DMS114 treated with DMSO at 0.1 percent for 48 hours (cell line): ENCODE results near the gene CDC42EP4.

Experiments used
- DNase-seq: peaks from one replicate; lab custom pipeline; 2025; ENCODE audit not compliant: unreplicated experiment; lab: John Stamatoyannopoulos, UW

The CDC42EP4 gene, protein sequence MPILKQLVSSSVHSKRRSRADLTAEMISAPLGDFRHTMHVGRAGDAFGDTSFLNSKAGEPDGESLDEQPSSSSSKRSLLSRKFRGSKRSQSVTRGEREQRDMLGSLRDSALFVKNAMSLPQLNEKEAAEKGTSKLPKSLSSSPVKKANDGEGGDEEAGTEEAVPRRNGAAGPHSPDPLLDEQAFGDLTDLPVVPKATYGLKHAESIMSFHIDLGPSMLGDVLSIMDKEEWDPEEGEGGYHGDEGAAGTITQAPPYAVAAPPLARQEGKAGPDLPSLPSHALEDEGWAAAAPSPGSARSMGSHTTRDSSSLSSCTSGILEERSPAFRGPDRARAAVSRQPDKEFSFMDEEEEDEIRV

DNA sequence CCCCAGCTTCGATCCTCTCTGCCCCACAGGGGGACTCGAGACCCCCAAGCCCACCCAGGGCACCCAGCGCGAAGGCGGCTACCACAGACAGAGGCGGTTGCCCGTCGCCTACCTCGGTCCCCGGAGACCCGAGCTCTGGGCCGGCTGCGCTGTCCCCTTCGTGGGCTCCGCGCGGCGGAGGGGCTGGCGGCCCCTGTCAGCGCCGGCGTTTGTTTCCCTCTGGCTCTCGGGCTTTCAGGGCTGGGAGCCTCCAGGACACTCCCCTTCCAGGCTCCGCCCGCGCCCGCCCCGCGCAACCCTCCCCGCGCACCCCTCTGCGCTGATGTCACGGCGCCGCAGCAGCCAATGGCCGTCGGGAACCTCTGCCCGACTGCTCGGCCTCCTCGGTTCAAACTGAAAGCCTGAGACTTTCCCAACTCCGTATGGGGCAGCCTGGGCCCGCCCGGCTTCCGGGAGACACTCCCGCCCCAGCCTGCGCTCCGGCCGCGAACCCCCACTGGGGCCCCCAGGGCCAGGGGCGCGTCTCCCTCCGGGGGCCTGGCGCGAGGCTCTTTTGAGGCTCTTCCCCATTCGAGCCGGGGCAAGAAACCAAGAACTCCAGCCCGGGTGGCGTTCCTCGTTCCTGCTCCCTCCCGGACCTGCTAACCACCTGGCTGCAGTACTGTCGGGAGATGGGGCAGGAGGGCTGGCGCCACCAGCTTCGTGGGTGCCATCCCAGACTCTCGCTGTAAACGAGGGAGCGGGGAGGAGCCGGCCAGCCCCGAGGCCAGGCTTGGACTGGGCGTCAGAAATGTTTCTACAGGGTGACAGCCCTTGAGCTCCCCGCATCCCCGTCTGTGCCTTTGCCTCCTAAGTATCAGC lies at the start of gene CDC42EP4:
TSS of gene CDC42EP4 (minus strand) at position 221 of the 861 bp plus-strand sequence. CDS start 25,501 bp downstream, outside the sequence.
- peak; percentile 75 for DNase-seq

DNA sequence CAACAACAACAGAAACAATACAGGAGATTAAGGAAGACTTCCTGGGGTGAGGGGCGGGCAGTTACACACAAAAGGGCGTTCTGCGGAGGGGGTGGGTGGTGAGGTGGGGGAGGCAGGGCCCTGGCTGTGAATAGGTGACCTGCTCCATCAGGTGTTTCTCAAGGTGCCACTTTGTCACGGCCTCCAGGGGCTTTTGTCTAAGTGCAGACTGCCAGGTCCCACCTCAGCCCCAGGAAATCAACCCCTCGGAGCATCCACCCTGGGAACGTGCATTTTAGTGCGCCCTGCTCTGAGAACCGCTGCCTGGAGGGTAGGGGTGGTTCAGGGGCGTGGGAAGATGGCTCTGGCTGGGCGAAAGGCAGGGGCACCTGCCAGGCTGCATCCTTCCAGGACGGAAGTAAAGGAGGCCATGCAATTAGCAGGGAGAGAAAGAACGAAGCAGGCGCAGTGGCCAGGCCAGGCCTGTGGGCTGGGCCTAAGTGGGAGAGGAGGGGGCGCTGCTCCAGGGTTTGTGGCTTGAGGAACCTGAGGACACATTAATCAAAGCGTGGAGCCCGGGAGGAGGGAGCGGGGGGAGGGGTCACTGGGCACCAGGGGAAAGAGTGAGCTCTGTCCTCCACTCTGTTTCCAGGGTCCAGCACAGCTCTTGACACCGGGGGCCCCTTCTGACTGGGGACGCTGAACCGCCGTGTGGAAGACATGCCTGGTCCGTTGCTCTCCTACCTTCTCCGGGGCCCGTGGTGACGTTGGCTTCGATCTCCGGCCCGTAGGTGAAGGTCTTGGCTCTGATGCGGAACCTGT lies 49.4 kb upstream of the CDC42EP4 start:
- no peak for DNase-seq

DNA sequence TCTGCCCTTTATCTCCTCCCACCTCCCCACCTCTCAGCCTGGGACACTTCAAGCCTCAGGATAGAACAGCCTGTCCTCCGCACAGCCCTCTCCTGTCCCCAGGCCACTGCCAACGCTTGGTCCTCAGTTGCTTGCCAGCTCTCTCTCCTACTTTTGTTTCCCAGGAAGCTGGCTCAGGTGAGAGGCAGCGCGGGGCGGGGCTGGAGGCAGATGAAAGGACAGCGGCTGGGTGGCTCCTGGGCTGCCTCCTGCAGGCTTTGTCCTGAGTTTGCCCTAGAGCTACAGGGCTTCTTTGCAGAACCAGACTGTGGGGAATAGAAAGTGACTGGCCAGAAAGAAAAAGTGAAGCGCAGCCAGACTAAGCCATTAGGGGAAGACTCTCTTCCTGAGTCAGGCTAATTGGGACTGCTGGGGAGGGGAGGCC lies 48.2 kb upstream of the CDC42EP4 start:
- DNase-seq = no peak

- DNase-seq = no peak
Observed at GRCh38 chr17:73359352-73359751, 47.6 kb upstream of the CDC42EP4 start.

DNA sequence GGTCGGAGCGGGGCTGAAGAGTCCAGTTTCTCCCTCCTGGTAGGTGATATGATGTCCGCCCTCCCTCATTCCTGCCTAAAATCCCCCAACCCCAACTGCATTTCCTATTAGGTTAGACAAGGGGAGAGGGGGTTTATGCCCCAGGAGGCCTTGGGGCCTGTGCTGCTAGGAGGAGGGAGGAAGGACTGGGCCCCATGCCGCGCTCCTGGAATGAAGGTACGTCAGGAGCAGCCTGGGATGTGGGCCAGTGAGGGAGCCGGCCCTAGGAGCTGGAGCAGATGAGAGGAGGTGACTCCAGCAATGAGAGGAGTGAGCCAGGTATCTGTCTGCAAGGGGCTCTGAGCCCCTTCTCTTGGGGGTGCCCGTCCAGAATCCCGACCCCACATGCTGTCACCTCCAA lies 46.9 kb upstream of the CDC42EP4 start:
- DNase-seq = no peak

DNA sequence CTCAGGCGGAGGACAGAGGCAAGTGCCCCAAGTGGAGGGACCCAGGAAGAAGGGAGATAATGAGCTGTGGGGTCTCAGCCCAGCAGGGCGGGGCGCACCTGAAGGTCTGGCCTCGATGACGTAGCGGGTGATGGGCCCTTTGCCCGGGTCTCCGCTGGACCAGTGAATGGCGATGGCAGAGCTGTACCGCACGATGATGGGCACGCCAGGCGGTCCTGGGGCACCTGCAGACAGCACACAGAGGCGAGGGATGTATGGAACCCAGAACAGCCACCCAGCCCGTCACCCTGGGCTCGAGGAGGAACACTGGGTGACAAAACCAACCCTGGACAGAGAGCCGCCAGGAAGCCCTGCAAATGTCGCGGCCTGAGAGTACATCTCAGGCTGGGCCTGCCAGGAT lies 46.2 kb upstream of the CDC42EP4 start:
- DNase-seq = no peak

DNA sequence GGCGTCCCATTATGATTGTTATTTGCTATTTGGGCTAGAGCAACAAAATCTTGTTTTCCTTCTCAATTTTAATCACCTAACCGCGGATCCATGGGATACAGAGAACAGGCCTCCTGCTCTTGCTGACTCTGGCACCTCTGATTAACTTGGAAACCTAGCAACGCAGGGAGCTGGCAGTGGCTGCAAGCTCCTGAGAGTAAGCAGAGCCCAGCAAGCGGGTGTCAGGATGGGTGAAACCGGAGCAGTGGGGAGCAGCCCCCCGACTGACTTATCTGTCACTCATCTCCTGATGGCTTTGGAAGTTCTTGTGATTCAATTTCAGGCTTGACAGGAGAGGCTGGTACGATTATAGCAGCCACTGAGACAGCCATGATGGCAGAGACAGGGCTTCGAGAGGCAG lies 45.5 kb upstream of the CDC42EP4 start:
- DNase-seq = no peak

DNA sequence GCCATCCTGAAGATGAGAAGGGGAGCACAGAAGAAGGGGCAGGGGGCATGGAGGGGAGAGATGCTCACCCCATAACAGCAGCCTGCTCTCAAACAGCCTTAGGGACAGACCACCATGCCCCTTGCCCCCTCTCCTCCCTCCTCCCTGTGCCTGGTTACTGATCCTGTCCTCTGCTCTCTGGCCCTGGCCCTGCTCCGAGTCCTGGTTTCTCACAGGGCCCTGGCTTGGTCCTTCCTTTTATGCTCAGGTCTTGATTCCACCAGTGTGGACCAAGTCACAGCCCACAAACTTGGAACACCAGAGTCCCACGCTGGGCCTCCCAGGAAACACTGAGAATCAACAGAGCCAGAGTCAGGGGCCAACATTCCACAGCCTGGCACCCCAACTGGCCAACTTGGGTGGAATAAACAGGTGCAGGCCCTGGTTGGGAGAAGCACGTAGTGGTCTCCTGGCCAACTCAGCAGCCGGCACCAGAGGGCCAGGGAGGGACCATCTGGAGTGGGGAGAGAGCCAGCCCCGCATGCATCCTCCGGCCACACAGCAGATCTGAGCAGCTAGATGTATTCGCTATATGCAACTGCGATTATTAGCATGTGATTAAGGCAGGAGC lies 44.9 kb upstream of the CDC42EP4 start:
- no peak for DNase-seq

- DNase-seq = no peak
Observed at GRCh38 chr17:73354423-73355284, 42.9 kb upstream of the CDC42EP4 start.

- DNase-seq = no peak
Observed at GRCh38 chr17:73352261-73352660, 40.5 kb upstream of the CDC42EP4 start.

- no peak for DNase-seq
Observed at GRCh38 chr17:73351764-73352163, 40.0 kb upstream of the CDC42EP4 start.

DNA sequence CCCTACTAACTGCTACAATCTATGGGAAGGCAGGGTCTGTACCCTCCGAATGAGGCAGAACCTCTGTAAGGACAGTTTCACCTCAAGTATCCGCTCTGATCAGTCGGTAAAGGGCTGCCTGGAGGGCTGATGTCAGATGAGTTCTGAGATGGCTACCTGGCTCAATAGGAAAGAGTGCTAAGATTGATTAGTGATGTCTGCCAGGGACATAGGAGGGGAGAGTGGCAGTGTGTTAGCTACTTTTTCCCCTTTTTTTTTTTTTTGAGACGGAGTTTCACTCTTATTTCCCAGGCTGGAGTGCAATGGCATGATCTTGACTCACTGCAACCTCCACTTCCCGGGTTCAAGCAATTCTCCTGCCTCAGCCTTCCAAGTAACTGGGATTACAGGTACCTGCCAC lies 39.1 kb upstream of the CDC42EP4 start:
- no peak for DNase-seq

GRCh38 chr17:73349647-73350046 lies 37.8 kb upstream of the CDC42EP4 start:
- DNase-seq = no peak

DNA sequence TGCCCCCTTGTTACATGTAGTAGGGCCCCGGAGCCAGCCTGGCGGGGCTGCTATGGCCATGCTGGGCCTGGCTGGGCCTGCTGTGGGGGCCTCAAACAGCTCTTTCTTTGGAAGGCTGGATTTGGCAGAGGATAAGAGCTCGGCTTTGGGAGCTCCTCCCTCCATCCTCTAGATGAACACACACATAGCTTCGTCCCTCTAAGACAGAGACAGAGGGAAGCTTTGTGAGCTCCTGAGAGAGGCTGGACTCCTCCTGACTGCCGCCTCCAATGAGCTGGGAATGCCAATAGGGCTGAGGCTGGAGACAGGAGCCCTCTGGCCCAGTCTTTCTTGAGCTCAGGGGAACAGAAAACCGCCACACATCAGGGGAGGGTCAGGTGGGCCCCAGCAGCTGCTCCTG lies 37.3 kb upstream of the CDC42EP4 start:
- DNase-seq = no peak

GRCh38 chr17:73348829-73349095 lies 37.0 kb upstream of the CDC42EP4 start:
- DNase-seq = no peak

DNA sequence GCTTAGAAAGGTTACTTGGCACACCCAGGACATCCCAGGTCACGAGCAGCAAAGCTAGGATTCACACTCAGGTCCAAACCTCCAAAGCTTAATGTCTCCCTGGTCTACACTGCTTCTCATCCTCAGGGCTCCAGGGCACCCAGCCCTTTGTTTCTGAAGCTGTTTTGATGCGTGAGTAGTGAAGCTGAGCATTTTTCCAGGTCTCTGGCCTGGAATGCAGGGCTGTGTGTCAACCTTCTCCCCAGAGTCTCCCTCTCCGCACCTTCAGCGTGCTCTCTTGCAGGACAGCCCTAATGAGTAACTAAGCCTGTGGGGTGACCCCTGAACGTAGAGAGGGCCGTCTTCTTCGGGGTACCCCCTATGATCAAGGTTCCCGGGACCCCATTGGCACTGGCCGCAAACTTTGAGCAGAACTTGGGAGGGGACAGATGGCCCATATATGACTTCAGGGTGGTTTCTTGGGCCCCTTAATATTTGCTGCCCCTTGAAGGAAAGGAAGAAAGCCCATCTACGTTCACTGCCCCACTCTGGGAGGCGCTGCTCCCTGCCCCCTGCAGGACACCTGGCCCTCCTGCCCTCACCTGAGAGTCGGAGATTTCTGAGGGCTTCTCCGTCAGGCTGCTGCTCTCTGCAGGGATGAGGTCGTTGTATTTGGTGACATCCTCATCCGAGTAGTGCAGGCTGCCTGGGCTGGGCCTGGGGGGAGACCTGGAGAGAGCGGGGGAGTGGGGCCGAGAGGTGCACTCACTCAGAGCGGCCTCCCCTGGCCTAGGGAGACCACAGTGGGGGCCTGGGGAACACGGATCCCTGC lies 36.4 kb upstream of the CDC42EP4 start:
- no peak for DNase-seq

DNA sequence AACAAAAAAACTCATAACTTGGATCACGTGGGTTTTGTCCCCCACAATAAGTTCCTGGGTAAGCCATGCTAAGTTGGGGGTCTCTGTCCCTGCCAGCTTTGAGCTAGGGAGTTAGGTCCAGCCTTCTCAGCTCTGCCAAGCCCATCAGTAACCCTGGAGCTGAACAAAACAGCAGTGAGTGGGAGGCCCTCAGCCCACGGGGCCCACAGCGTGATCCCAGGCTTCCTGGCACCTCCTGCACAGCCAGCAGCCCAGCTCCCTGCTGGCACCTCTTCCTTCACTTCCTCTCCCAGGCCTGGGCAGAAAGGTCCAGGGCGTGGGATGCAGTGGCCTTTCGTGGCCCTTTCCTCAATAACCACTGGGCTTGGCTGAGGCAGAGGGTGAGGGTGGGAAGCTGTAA lies 35.5 kb upstream of the CDC42EP4 start:
- no peak for DNase-seq

DNA sequence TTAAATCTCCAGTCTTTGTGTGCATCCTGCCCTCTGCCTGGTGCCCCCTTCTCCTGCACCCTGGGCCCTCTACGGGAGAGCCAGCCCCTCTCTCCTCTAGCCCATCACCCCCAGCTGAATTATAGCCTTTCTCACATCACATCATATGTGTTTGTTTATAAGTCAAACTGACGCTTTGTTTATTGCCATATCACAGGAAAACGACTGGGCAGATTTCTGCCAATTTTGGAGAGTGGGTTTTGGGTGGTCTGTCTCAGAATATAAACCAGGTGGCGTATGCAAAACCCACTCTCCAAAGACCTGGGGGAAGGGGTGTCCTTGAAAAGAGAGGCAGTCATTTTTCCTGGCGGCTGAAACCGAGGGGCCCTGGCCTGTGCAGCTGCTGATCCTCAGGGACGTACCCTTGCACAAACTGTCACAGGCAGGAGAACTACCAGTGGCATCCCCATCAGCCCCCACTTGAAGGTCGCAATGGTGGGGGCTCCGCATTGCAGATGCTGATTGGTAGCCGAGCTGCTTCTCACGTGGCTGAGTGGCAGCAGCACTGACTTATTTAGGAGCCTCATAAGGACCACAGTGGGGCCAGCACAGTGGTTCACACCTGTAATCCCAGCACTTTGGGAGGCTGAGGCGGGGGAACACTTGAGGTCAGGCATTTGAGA lies 34.8 kb upstream of the CDC42EP4 start:
- DNase-seq = no peak
